Measurements from ENCODE around the gene MCC. TPM values are rescaled to one million over a fixed set of nuclear protein-coding genes. Genes with fewer than 3 reads are reported as not detected.

The MCC gene
- polyA plus RNA-seq, 4 donors, result 0.45 to 3.5 (median 1.6) TPM

DNA sequence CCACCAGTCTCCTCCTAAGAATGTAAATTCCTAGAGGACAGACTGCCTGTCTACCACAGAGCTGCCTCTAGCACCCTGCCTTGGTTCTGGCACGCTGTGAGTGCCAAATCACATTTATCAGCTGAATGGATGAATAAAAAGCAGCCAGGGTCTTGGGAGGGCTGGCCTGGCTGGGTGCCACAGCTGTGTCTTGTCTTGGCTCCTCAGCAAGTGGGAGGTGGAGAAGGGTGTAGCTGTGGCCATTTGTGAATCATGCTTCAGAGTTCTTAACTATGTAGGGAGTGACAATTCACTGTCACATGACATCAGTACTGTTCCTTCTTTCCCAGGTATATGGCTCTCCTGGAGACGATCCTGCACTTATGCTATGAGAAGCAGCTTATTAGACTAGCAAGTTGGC is 441.0 kb downstream of the MCC start:
- FAIRE-seq, result no peak

DNA sequence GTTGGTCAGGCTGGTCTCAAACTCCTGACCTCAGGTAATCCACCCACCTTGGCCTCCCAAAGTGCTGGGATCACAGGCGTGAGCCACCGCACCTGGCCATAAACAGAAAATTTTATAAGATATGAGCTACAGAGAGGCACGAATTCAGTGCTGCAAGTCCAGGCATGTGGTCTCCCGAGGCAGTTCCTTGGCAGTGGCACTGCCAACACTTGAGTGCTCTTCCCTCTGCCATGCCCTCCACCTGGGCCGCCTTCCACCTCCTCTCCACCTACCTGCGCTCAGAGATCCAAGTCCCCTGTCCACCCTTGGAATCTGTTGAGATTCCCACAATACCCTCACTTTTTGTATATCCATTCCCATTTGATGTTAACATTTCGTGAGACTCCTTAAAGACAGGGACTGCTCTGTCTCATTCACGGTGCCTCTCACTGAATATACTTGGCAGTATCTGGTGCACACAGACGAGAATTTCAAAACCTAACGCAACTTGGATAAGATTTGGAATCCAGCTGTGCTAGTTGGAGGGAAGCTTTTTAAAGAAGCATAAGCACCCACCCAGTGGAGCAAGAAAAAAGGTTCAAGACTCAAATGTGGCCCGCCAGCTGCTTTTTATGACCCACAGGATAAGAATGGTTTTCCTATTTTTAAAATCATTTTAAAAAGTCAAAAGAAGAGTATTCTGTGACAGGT is 443.3 kb downstream of the MCC start:
- Histone ChIP-seq H3K4me3 (ENCODE audit: low read depth in 1 of 3, low read length in 3 of 3) (no peak overlapping the region), H3K9me3 (ENCODE audit: control insufficient read depth in 2 of 2, insufficient read depth in 1 of 2, low read depth in 1 of 2, low read length in 1 of 2) (no peaks in the 10 kb centered on the region), H3K27me3 (ENCODE audit: control insufficient read depth in 3 of 3, insufficient read depth in 3 of 3, low read length in 3 of 3) (no peaks in the 10 kb centered on the region), H3K27ac (ENCODE audit: low read depth in 1 of 3, low read length in 2 of 3) (no peak overlapping the region), H3K36me3 (ENCODE audit: control insufficient read depth in 3 of 3, insufficient read depth in 2 of 3, low read depth in 1 of 3, low read length in 3 of 3) (peaks cover 0 to 3% (median 2%) of the 10 kb centered on the region in 3 donors), H3K4me1 (ENCODE audit: control insufficient read depth in 3 of 3, insufficient read depth in 2 of 3, low read depth in 1 of 3, low read length in 2 of 3) (peaks cover 0 to 11% (median 0%) of the 10 kb centered on the region in 3 donors)
- WGBS, 3 donors, result 90 to 91% (median 91%) methylated on average over 11 of the region's 11 CpGs
- no peak for FAIRE-seq
- no peak for DNase-seq

More for the DNA sequence above, 441.0 kb downstream of the MCC start:
- H3K36me3 ChIP-seq (ENCODE audit: control insufficient read depth in 3 of 3, insufficient read depth in 2 of 3, low read depth in 1 of 3, low read length in 3 of 3), result peaks cover 0 to 3% (median 0%) of the 10 kb centered on the region in 3 donors
- peak; percentile 12 to 62 for DNase-seq
- H3K27ac ChIP-seq (ENCODE audit: low read depth in 1 of 3, low read length in 2 of 3), result peak overlapping the region in 1 of 3 donors; percentile 19
- H3K9me3 ChIP-seq (ENCODE audit: control insufficient read depth in 2 of 2, insufficient read depth in 1 of 2, low read depth in 1 of 2, low read length in 1 of 2), result no peaks in the 10 kb centered on the region
- 32 to 64% (median 62%) methylated on average over 2 of the region's 2 CpGs for WGBS, 3 donors
- H3K4me1 ChIP-seq (ENCODE audit: control insufficient read depth in 3 of 3, insufficient read depth in 2 of 3, low read depth in 1 of 3, low read length in 2 of 3), result peaks cover 0 to 11% (median 0%) of the 10 kb centered on the region in 3 donors
- H3K4me3 ChIP-seq (ENCODE audit: low read depth in 1 of 3, low read length in 3 of 3), result no peak overlapping the region
- H3K27me3 ChIP-seq (ENCODE audit: control insufficient read depth in 3 of 3, insufficient read depth in 3 of 3, low read length in 3 of 3), result peaks cover 0 to under 1% (median 0%) of the 10 kb centered on the region in 3 donors

DNA sequence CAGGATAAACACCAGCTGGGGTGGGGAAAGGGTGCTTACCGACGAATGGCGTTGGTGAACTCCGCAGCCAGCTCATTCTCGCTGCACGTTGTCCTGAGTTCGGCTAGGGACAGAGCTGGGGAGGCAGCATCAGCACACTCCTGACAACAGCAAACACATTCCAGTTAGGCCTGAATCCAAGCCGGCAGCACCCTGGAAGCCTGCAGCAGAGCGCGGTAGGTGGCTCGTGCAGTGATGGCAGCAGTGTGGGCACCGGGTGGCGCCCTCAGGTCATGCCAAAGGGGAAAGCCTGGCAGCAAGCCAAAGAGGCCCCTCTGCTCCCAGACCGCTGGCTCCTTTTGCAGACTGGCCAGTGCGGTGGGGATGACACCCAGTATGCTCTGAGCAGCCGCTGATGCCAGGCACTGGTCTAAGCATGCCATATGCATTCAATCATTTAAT is 444.7 kb downstream of the MCC start:
- peaks cover 0 to 11% (median 0%) of the 10 kb centered on the region in 3 donors for H3K4me1 ChIP-seq (ENCODE audit: control insufficient read depth in 3 of 3, insufficient read depth in 2 of 3, low read depth in 1 of 3, low read length in 2 of 3)
- WGBS, 3 donors, result 71 to 82% (median 79%) methylated on average over 16 of the region's 16 CpGs
- DNase-seq (no peak), FAIRE-seq (no peak)
- H3K4me3 ChIP-seq (ENCODE audit: low read depth in 1 of 3, low read length in 3 of 3), result no peak overlapping the region
- H3K27ac ChIP-seq (ENCODE audit: low read depth in 1 of 3, low read length in 2 of 3), result no peak overlapping the region
- H3K27me3 ChIP-seq (ENCODE audit: control insufficient read depth in 3 of 3, insufficient read depth in 3 of 3, low read length in 3 of 3), result no peaks in the 10 kb centered on the region
- H3K36me3 ChIP-seq (ENCODE audit: control insufficient read depth in 3 of 3, insufficient read depth in 2 of 3, low read depth in 1 of 3, low read length in 3 of 3), result peaks cover 0 to 7% (median 2%) of the 10 kb centered on the region in 3 donors
- H3K9me3 ChIP-seq (ENCODE audit: control insufficient read depth in 2 of 2, insufficient read depth in 1 of 2, low read depth in 1 of 2, low read length in 1 of 2), result no peaks in the 10 kb centered on the region

DNA sequence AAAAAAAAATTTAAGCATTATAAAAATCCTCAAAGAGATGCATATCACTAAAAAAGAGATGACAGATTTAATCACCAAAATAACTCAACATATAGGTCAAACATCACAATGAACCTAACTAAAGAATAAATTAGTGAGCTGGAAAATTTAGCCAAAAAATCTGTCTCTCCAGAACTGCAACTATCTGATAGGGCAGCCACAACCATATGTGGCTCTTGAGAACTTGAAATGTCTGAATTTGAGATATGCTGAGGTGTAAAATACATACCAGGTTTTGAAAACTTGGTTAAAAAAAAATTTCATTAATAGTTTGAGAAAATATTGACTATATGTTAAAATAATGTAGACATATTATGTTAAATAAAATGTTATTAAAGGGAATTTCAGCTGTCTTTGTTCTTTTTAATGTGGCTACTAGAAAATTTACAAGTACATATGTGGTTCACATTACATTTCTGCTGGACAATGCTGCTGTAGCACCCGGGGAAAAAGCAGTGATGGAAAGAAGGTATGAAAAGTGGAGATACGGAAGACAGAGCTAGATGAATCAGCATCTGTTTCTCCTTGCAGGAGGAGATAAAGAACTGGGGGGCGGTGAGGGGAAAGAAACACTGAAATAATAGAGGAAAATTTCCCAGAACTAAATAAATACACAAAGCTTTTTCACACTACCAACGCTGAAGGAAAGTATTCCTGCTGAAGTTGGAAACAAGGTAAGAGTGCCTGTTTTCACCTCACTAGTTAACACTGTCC is 445.6 kb downstream of the MCC start:
- no peak overlapping the region for H3K27ac ChIP-seq (ENCODE audit: low read depth in 1 of 3, low read length in 2 of 3)
- DNase-seq, result no peak
- WGBS, 3 donors, result 79 to 88% (median 80%) methylated on average over 4 of the region's 4 CpGs

DNA sequence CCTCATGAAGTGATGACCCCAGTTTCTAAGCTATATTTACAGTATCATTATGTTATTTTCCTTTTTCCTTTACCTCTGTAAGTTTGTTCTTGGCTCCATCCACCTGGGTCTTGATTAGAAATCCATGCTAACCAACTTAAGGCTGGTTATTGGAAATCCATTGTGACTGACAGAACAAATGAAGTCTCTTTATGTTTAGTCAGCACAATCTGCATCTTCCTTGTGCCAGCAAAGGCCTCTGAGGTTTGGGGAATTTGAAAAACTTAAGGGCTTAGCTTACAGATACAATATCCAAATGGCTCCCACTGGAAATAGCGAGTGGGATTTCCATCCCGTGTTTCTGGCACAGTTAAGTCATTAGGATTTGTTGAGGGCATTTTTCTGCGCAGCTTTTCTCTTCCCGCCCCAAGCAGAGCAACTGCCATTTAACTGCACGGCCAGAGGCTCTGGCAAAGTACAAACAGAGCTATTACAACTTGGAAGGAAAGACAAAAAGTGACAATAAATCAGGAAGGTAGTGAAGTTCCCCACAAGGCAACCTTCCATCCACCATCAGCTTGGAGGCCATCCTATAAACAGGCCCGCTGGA is 447.5 kb downstream of the MCC start:
- H3K27me3 ChIP-seq (ENCODE audit: control insufficient read depth in 3 of 3, insufficient read depth in 3 of 3, low read length in 3 of 3), result no peaks in the 10 kb centered on the region
- H3K4me1 ChIP-seq (ENCODE audit: control insufficient read depth in 3 of 3, insufficient read depth in 2 of 3, low read depth in 1 of 3, low read length in 2 of 3), result no peaks in the 10 kb centered on the region
- H3K27ac ChIP-seq (ENCODE audit: low read depth in 1 of 3, low read length in 2 of 3), result no peak overlapping the region
- DNase-seq (no peak), FAIRE-seq (no peak)
- 86 to 91% (median 89%) methylated on average over 6 of the region's 6 CpGs for WGBS, 3 donors
- no peak overlapping the region for H3K4me3 ChIP-seq (ENCODE audit: low read depth in 1 of 3, low read length in 3 of 3)
- H3K9me3 ChIP-seq (ENCODE audit: control insufficient read depth in 2 of 2, insufficient read depth in 1 of 2, low read depth in 1 of 2, low read length in 1 of 2), result no peaks in the 10 kb centered on the region
- peaks cover 0 to 7% (median 2%) of the 10 kb centered on the region in 3 donors for H3K36me3 ChIP-seq (ENCODE audit: control insufficient read depth in 3 of 3, insufficient read depth in 2 of 3, low read depth in 1 of 3, low read length in 3 of 3)

More for the DNA sequence above, 445.6 kb downstream of the MCC start:
- H3K4me3 ChIP-seq (ENCODE audit: low read depth in 1 of 3, low read length in 3 of 3), result no peak overlapping the region
- no peaks in the 10 kb centered on the region for H3K27me3 ChIP-seq (ENCODE audit: control insufficient read depth in 3 of 3, insufficient read depth in 3 of 3, low read length in 3 of 3)
- peaks cover 0 to 7% (median 0%) of the 10 kb centered on the region in 3 donors for H3K4me1 ChIP-seq (ENCODE audit: control insufficient read depth in 3 of 3, insufficient read depth in 2 of 3, low read depth in 1 of 3, low read length in 2 of 3)
- no peaks in the 10 kb centered on the region for H3K9me3 ChIP-seq (ENCODE audit: control insufficient read depth in 2 of 2, insufficient read depth in 1 of 2, low read depth in 1 of 2, low read length in 1 of 2)
- H3K36me3 ChIP-seq (ENCODE audit: control insufficient read depth in 3 of 3, insufficient read depth in 2 of 3, low read depth in 1 of 3, low read length in 3 of 3), result peaks cover 0 to 7% (median 2%) of the 10 kb centered on the region in 3 donors
- FAIRE-seq, result no peak

DNA sequence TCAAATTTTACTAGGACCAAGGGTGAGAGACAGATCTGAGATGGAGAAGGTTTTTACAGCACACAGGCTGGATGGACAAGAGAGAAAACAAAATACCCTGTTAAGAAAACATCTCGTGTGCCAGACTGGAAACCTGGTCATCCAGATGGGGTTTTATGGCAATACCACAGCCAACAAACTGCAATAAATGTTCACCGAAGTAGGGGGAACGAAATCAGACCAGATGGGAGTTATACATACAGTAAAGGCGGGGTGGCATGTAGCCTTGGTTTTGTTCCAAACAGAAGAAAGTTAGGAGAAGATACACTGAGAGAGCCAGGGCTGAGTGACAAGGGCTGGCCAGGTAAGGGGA is 448.3 kb downstream of the MCC start:
- H3K27me3 ChIP-seq (ENCODE audit: control insufficient read depth in 3 of 3, insufficient read depth in 3 of 3, low read length in 3 of 3), result no peaks in the 10 kb centered on the region
- DNase-seq (no peak), FAIRE-seq (no peak)
- H3K4me3 ChIP-seq (ENCODE audit: low read depth in 1 of 3, low read length in 3 of 3), result no peak overlapping the region
- no peaks in the 10 kb centered on the region for H3K9me3 ChIP-seq (ENCODE audit: control insufficient read depth in 2 of 2, insufficient read depth in 1 of 2, low read depth in 1 of 2, low read length in 1 of 2)
- H3K36me3 ChIP-seq (ENCODE audit: control insufficient read depth in 3 of 3, insufficient read depth in 2 of 3, low read depth in 1 of 3, low read length in 3 of 3), result peaks cover 0 to 7% (median 2%) of the 10 kb centered on the region in 3 donors
- WGBS, 3 donors, result 67 to 83% (median 69%) methylated on average over 4 of the region's 4 CpGs
- H3K27ac ChIP-seq (ENCODE audit: low read depth in 1 of 3, low read length in 2 of 3), result no peak overlapping the region
- H3K4me1 ChIP-seq (ENCODE audit: control insufficient read depth in 3 of 3, insufficient read depth in 2 of 3, low read depth in 1 of 3, low read length in 2 of 3), result no peaks in the 10 kb centered on the region

DNA sequence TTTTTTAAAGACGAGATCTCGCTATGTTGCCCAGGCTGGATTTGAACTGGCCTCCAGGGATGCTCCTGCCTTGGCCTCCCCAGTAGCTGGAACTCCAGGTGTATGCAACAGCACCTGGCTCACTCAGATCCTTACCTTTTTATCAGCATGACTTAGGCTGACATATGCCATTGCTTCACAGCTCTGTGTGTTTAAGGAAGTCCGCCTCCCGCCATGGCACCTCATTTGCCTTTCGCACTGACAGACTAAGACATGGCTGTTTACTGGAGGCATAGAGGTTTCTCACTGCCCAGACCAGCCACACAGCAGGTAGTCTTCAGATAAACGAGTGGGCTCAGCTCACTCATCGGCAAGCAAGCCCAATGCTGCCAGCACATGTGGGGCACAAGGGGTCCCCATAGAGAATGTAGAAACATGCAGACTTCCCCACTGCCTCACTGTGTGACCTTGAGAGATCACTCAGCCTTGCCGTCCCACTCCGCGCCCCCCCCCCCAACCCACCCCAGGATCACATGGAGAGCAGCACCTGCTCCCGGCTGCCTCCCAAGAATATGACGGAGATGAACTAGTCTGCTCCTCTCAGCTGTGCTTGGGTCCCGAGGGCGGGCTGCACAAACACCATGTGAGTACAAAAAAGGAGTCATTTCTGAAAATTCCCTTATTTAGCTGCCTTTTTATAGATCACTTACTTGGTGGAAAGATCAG is 448.9 kb downstream of the MCC start:
- H3K4me3 ChIP-seq (ENCODE audit: low read depth in 1 of 3, low read length in 3 of 3), result no peak overlapping the region
- FAIRE-seq (no peak), DNase-seq (no peak)
- H3K4me1 ChIP-seq (ENCODE audit: control insufficient read depth in 3 of 3, insufficient read depth in 2 of 3, low read depth in 1 of 3, low read length in 2 of 3), result no peaks in the 10 kb centered on the region
- no peaks in the 10 kb centered on the region for H3K27me3 ChIP-seq (ENCODE audit: control insufficient read depth in 3 of 3, insufficient read depth in 3 of 3, low read length in 3 of 3)
- 76 to 86% (median 82%) methylated on average over 14 of the region's 14 CpGs for WGBS, 3 donors
- no peaks in the 10 kb centered on the region for H3K9me3 ChIP-seq (ENCODE audit: control insufficient read depth in 2 of 2, insufficient read depth in 1 of 2, low read depth in 1 of 2, low read length in 1 of 2)
- H3K36me3 ChIP-seq (ENCODE audit: control insufficient read depth in 3 of 3, insufficient read depth in 2 of 3, low read depth in 1 of 3, low read length in 3 of 3), result peaks cover 0 to 7% (median 2%) of the 10 kb centered on the region in 3 donors
- no peak overlapping the region for H3K27ac ChIP-seq (ENCODE audit: low read depth in 1 of 3, low read length in 2 of 3)

DNA sequence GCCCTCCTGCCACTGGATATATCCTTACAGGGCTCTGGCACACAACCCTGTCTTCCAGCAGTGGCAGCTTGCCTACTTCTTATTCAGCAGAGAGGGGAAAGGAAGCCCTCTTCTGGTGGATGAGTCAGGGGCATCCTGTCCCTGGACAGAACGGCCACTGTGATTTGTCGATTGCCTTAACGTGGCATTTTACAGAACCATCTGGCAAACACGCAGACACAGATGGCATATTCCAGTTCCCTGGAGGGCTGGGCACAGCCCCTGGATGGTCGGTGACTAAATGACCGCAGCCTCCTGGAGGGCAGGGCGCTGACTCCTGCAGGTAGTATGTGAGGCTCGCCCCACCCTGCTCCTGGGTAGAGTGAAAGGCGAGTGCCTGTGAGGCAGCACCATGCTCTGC is 449.5 kb downstream of the MCC start:
- no peaks in the 10 kb centered on the region for H3K27me3 ChIP-seq (ENCODE audit: control insufficient read depth in 3 of 3, insufficient read depth in 3 of 3, low read length in 3 of 3)
- no peak for FAIRE-seq
- WGBS, 3 donors, result 71 to 83% (median 71%) methylated on average over 9 of the region's 9 CpGs
- H3K27ac ChIP-seq (ENCODE audit: low read depth in 1 of 3, low read length in 2 of 3), result no peak overlapping the region
- H3K9me3 ChIP-seq (ENCODE audit: control insufficient read depth in 2 of 2, insufficient read depth in 1 of 2, low read depth in 1 of 2, low read length in 1 of 2), result no peaks in the 10 kb centered on the region
- DNase-seq, result no peak
- H3K4me1 ChIP-seq (ENCODE audit: control insufficient read depth in 3 of 3, insufficient read depth in 2 of 3, low read depth in 1 of 3, low read length in 2 of 3), result no peaks in the 10 kb centered on the region
- H3K4me3 ChIP-seq (ENCODE audit: low read depth in 1 of 3, low read length in 3 of 3), result no peak overlapping the region
- peaks cover 0 to 7% (median 2%) of the 10 kb centered on the region in 3 donors for H3K36me3 ChIP-seq (ENCODE audit: control insufficient read depth in 3 of 3, insufficient read depth in 2 of 3, low read depth in 1 of 3, low read length in 3 of 3)

Data from small intestine (tissue), 7 donors.